ENCODE measurements around the gene CROT. TPM values are rescaled to one million over a fixed set of nuclear protein-coding genes. Genes with fewer than 3 reads are reported as not detected.

CROT gene
- total RNA-seq, 4 donors from 2014 or later, result 12.0 to 20.7 (median 12.7) TPM

GRCh38 chr7:87342231-87342630 is 3.2 kb upstream of the CROT start:
- TF ChIP-seq POLR2A (IDR thresholded peaks at IDR 0.05) (no peak), EP300 (IDR thresholded peaks at IDR 0.05) (no peak), CTCF (IDR thresholded peaks at IDR 0.05) (no peak), POLR2AphosphoS5 (IDR thresholded peaks at IDR 0.05) (no peak)
- peaks cover 0 to 26% of the 10 kb centered on the region in 2 donors for H3K36me3 ChIP-seq
- 56 to 60% methylated on average over 2 to 3 of the region's 3 CpGs for WGBS, 2 donors (ENCODE audit: low coverage in 1 of 2)
- H3K27me3 ChIP-seq, result no peaks in the 10 kb centered on the region
- ATAC-seq, result no peak
- H3K4me3 ChIP-seq, result no peak overlapping the region
- peak overlapping the region in 1 of 4 donors; percentile 89 for H3K27ac ChIP-seq
- H3K9me3 ChIP-seq, result no peaks in the 10 kb centered on the region
- peaks cover 0 to 48% (median 4%) of the 10 kb centered on the region in 3 donors for H3K4me1 ChIP-seq

GRCh38 chr7:87344446-87344845 is 1.0 kb upstream of the CROT start:
- Histone ChIP-seq H3K36me3 (peaks cover 0 to 31% of the 10 kb centered on the region in 2 donors), H3K9me3 (no peaks in the 10 kb centered on the region), H3K4me3 (peak overlapping the region; percentile 68 to 70), H3K4me1 (peaks cover 0 to 48% (median 4%) of the 10 kb centered on the region in 3 donors), H3K27me3 (no peaks in the 10 kb centered on the region), H3K27ac (peak overlapping the region; percentile 70 to 90 (median 88))
- ATAC-seq, result no peak
- WGBS, 2 donors (ENCODE audit: low coverage in 1 of 2), result 6 to 15% methylated on average over 2 of the region's 2 CpGs
- TF ChIP-seq CTCF (IDR thresholded peaks at IDR 0.05) (no peak), POLR2AphosphoS5 (IDR thresholded peaks at IDR 0.05) (no peak)

GRCh38 chr7:87345962-87346371 is 503 bp downstream of the CROT start:
- no peak for TF ChIP-seq POLR2AphosphoS5 (IDR thresholded peaks at IDR 0.05)
- TF ChIP-seq EP300 (IDR thresholded peaks at IDR 0.05), result no peak
- TF ChIP-seq POLR2A (IDR thresholded peaks at IDR 0.05), result no peak
- TF ChIP-seq CTCF (IDR thresholded peaks at IDR 0.05), result no peak
- Histone ChIP-seq H3K27ac (peak overlapping the region; percentile 19 to 90 (median 88)), H3K27me3 (no peaks in the 10 kb centered on the region), H3K4me1 (peaks cover 0 to 48% (median 4%) of the 10 kb centered on the region in 3 donors), H3K36me3 (peaks cover 0 to 31% of the 10 kb centered on the region in 2 donors), H3K4me3 (peak overlapping the region; percentile 68 to 70), H3K9me3 (no peaks in the 10 kb centered on the region)
- 2 to 11% methylated on average over 7 of the region's 8 CpGs for WGBS, 2 donors (ENCODE audit: low coverage in 1 of 2)
- ATAC-seq, result peak; percentile 3

- Histone ChIP-seq H3K27ac (no peak overlapping the region), H3K36me3 (peaks cover 0 to 38% of the 10 kb centered on the region in 2 donors), H3K4me1 (peaks cover 0 to 41% (median 4%) of the 10 kb centered on the region in 3 donors), H3K4me3 (no peak overlapping the region), H3K27me3 (no peaks in the 10 kb centered on the region), H3K9me3 (no peaks in the 10 kb centered on the region)
- no peak for ATAC-seq
- TF ChIP-seq CTCF (IDR thresholded peaks at IDR 0.05) (no peak), POLR2AphosphoS5 (IDR thresholded peaks at IDR 0.05) (no peak), EP300 (IDR thresholded peaks at IDR 0.05) (no peak), POLR2A (IDR thresholded peaks at IDR 0.05) (no peak)
- WGBS, 2 donors (ENCODE audit: low coverage in 1 of 2), result 100% methylated on average over 1 of the region's 1 CpG
These were observed 1.7 kb downstream of the CROT start for GRCh38 chr7:87347207-87347606.

GRCh38 chr7:87347664-87348063 is 2.2 kb downstream of the CROT start:
- WGBS, 2 donors (ENCODE audit: low coverage in 1 of 2), result 90 to 92% methylated on average over 1 to 2 of the region's 2 CpGs
- H3K27ac ChIP-seq, result no peak overlapping the region
- peaks cover 0 to 36% (median 4%) of the 10 kb centered on the region in 3 donors for H3K4me1 ChIP-seq
- H3K36me3 ChIP-seq, result peaks cover 0 to 42% of the 10 kb centered on the region in 2 donors
- no peak overlapping the region for H3K4me3 ChIP-seq
- no peaks in the 10 kb centered on the region for H3K9me3 ChIP-seq
- no peak for TF ChIP-seq POLR2A (IDR thresholded peaks at IDR 0.05)
- no peak for TF ChIP-seq EP300 (IDR thresholded peaks at IDR 0.05)
- no peak for TF ChIP-seq CTCF (IDR thresholded peaks at IDR 0.05)
- no peak for TF ChIP-seq POLR2AphosphoS5 (IDR thresholded peaks at IDR 0.05)
- ATAC-seq, result no peak
- no peaks in the 10 kb centered on the region for H3K27me3 ChIP-seq

Data from gastroesophageal sphincter (tissue), 4 donors.